Hematopoietic multipotent progenitor cell treated with erythropoietin and hydrocortisone succinate and interleukin-3 and kit ligand, for 17 days (in vitro differentiated cells): ENCODE results near the gene NHSL2.

Experiments used
- DNase-seq: peaks from one replicate; pipeline ENCODE4 v3.0.0-alpha.2; 2015; ENCODE audit warnings: low spot score

The NHSL2 gene

GRCh38 chrX:71991164-71991563, 80.5 kb downstream of the NHSL2 start:
- no peak for DNase-seq

- DNase-seq = no peak
These were observed 82.1 kb downstream of the NHSL2 start for GRCh38 chrX:71992711-71993110.

DNA sequence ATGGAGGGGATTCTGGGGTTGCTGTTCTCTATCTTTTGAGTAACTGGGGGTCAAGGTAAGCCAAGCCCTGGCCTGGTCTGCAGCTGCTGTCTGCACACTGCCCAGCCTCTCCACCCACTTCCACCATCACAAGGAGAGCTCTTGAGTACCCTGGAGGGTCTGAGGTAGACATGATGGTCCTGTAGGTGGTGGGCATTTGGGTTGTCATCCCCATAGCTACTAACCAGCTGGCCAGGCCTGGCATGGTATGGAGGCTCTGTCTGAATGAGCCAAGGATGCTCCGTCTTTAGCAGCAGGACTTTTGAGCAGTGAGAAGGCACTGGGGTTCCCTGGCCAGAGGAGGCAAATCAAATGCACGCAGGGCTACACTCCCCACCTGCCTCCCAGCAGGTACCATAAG, 82.7 kb downstream of the NHSL2 start:
- no peak for DNase-seq

DNA sequence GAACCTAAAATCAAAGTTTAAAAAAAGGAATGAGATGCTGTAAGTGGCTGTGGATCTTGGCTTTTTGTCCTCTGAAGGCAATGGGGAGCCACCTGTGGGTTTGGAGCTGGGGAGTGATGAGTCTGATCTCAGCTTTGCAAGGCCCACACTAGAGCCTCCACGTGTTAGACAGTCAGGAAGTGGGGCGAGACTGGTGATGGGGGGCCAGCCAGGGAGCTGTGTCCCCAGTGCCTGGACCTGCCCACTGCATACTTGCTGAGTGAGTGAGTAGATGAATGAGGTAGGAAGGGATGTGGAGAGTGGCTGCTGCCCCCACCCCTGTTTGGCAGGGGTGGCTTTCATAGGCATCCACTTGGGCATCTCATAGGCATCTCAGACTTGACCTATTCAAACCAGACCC, 84.0 kb downstream of the NHSL2 start:
- DNase-seq = no peak

GRCh38 chrX:71995122-71995521, 84.5 kb downstream of the NHSL2 start:
- no peak for DNase-seq

- no peak for DNase-seq
These were observed 85.5 kb downstream of the NHSL2 start for GRCh38 chrX:71996136-71996535.

DNA sequence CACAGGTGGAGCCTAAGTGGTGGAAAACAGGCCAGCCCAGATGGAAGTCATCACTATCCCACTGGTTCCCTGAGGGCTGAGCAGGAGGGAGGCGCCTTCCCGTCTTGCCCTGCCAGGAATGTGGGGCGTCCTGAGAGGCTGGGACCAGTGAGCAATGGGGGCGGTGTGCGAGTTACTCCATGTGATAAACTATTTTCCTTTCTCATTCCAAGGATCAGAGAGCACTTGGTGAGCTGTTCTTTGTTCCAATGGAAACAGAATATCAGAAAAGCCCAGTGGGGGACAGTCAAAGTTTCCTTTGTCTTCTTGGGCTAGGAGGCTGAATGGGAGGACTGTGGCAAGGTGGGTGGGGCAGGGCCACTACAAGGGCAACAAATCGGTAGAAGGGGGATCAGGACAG, 86.2 kb downstream of the NHSL2 start:
- DNase-seq = no peak

DNA sequence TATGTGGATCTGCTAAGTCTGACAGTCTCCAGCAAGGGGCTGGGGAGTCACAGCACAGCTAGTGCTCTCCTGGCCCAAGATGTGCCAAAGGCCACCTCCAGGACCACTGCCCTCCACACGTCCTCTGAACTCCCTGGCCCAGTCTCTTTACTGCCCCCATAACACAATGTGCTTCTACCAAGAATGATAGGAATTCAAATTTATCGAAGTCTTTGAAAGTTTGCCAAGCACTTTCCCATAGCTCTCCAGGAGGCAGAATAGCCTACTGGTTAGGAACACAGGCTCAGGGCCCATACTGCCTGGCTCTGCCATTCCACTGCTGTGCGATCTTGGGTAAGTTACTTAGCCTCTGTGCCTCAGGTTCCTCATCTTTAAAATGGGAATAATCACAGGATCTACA, 86.7 kb downstream of the NHSL2 start:
- DNase-seq = no peak

- peak; percentile 25 for DNase-seq
These were observed 88.3 kb downstream of the NHSL2 start for GRCh38 chrX:71998836-71999509.

DNA sequence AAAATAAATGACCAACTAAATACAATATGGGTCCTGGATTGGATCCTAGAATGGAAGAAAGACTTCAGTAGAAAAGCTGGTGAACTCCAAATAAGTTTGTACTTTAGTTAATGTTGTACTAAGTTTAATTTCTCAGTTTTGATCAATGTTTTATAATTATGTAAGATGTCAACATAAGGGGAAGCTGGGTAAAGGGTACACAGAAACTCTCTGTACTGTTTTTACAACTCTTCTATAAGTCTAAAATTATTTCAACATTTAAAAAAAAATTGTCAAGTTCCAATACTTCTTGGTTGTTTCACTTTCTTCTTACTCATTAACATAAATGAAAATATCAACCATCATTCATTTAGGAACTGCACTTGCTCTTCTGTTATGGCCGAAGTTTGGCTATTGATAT, 88.9 kb downstream of the NHSL2 start:
- DNase-seq = no peak

DNA sequence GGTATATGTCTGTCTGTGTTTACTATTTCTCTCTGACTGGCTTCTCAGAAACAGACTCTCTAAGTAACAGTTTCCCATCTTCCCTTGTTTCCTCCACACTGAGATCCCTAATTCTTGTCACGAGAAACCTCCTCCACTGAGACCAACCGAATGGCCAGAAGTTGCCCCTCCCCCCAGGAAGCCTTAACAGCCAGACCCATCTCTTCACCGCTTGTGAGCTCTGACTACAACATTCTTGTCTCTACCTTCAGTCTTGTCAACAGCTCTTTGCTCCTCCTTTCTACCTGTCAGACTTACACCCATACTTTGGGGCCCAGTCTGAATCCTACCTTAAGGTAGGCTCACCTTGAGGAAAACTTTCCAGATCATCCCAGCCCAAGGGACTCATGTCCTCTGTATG, 90.8 kb downstream of the NHSL2 start:
- DNase-seq = no peak

DNA sequence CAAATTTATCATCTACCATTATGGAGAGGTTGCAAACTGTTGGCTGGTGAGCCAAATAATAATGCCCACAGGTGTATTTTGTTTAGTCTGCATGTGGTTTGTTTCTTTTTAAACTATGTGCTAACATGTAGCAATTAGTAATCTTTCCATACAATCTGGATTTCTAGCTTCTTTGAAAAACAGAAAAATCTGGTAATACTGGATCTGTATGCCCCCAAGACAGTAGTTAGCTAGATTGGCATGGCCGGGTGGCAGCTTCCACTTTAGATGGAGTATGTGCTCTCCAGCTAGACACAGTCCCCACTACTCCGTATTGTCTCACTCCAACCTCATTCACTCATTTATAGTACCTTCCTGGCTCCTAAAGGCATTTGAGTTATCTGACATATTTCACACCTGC, 91.3 kb downstream of the NHSL2 start:
- DNase-seq = no peak

DNA sequence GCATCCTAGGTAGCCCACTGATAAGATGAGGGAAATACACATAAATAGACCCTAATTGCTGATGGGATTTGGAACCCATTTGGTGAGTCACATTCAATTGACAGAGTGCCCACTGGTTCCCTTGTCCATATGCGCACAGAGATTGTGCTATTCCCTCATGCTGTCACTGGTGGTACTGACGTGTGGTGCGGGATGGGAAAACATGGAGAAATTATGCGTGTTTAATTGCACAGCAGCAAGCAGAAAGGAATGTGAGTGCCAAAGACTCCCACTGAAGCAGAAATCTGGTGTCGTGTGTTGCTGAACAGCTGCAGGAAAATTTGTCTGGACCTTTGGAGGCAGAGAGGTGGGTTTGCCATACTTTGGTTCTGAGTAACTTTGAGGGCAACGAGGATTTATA, 92.2 kb downstream of the NHSL2 start:
- DNase-seq = no peak

DNA sequence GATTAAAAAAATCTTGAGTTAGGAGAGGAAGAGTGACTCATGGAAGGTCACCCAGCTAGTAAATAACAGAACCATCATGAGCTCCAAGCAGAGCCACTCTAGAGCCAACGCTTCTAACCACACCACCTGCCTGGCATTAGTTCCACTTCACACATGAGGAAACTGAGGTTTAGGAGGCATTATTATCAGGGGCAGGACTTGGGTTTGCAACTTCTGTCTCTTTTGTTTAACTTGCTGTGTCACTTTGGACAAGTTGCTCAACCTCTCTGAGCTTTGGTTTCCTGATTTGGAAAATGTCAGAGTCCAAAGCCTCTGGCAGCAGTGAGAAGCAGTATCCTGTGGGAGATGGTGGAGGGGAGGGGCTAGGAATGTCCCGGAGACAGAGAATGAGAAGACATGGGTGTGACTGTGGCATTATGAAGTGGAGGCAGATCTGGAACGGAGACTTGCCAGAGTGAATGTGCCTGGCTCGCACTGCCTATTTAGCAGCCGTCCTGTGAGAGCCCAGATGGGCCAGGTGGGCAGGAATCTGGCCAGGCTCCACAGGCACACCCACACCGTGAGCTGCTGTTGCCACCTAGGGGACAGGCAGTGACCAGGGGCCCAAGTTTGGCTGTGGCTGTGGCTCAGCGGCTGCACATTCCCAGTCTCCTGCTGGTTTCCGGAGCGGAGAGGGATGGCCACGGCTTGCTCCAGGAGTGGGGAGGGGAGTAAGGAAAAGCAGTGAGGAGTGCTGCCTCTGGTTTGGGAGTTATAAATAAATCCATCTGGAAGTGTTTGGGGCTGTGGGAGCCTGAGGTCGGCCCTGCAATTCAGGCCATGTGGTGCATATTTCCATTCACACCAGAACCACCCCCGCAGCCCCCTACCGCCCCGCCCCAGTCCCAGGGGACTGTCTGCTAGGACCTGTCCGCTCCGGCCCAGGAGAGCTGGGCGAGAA, 93.4 kb downstream of the NHSL2 start:
- no peak for DNase-seq

GRCh38 chrX:72005046-72005445, 94.4 kb downstream of the NHSL2 start:
- no peak for DNase-seq

- DNase-seq = no peak
These were observed 95.8 kb downstream of the NHSL2 start for GRCh38 chrX:72006461-72006860.

DNA sequence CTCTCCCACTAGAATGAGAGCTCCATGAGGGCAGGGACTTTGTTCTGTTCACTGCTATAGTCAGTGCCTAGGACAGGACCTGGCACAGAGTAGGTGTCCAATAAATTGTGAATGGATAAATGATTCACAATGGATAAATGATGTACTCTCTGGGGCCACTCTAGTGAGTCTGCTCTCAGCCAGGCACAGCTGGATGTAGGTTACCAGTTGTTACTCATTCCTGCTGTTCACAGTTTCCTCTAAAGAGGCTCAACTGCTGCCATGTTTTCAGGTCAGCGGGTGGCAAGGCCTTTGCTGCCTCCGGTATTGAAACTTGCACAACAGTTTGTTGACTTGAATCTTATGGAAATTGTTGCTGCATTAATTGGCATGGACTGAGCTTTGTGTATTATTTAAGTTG, 99.1 kb downstream of the NHSL2 start:
- DNase-seq = no peak

DNA sequence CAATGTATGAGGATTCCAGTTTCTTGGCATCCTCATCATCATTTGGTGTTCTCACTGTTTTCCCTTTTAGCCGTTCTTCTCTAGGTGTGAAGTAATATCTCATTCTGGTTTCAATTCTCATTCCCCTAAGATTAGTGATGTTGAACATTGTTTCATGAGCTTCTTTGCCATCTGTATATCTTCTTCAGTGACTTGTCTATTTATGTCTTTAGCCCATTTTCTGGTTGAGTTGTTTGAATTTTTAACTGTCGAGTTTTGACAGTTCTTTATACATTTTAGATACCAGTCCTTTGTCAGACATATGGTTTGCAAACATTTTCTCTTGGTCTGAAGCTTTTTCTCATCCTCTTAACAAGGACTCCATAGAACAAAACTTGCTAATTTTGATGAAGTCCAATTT, 101.1 kb downstream of the NHSL2 start:
- no peak for DNase-seq

DNA sequence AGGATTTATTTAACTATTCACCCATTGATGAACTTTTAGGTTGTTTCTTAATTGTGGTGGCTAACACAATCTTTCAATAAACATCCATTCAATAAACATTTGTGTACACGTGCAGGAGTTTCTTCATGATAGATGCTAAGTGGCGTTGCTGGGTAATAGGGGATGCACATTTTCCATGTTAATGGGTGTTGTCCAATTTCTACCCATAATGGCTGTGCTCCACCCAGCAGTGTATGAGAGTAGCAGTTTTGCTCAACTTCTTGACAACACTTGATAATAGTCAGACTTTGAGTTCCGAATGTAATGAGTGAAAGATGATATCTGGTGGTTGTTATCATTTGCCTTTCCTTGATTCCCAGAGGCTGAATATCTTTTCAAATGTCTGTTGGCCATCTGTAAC, 104.7 kb downstream of the NHSL2 start:
- no peak for DNase-seq

DNA sequence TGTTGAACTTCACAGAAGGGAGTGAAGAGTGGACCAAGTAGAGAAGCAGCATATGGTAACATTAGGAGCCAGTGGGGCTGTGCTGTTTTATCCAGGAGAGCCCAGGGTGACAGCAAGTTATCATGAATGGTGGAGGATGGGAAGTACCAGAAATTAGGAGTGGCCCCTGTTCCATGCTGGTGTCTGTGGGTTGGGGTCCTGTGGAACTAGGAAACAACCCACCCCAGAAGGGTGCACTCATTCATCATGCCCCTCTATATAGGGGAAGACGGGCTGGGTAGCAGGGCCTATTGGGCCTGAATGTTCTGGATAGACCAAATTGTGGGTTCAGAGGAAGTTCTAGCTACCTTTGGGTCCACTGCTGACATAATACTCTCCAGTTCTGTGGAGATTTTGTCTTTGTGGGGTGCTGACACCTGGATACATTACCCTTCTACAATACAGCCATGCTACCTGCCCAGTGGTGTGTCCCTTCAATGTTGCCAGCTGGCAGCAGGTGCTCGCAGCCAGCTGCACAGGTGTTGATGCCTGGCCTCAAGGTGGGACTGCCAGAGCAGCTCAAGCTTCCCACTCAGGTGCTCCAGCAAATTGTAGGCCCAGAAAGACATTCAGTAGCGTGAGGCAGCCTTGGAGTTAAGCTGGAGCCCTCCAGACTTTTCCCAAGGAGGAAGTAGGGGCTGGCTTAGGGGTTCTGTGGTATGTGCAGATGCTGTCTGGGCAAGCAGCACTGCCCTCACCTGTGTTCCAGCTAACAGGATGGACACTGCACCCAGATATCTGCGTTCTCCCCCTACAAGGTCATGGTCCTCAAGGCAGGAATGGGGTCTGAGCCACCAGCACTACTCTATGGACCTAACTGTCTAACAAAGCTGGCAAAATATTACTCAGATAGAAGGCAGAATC, 106.5 kb downstream of the NHSL2 start:
- no peak for DNase-seq

- peak; percentile 50 for DNase-seq
These were observed 107.8 kb downstream of the NHSL2 start for GRCh38 chrX:72018277-72019112.

- no peak for DNase-seq
These were observed 108.8 kb downstream of the NHSL2 start for GRCh38 chrX:72019487-72019886.
